ENCODE data around the gene AKAP11.

The AKAP11 gene

DNA sequence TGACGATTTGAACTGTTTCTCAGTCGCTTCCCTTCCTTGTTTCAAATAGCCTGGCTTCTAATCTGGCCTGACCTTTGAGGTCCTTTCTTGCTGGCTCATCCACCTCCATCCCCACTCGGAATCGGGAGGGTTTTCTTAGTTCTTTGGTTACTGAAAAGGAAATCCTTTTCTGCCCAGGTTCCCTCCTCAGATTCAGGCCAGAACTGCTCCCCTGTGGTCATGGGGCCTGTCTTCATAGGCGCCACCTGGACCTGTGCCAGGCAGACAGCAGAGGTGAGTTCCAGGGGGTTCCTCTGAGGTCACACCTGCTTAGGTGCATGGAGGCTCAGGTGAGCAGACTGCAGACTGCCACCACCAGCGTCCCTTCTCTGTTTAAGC lies 62.4 kb downstream of the AKAP11 start:
- TF ChIP-seq, protein P1, sequence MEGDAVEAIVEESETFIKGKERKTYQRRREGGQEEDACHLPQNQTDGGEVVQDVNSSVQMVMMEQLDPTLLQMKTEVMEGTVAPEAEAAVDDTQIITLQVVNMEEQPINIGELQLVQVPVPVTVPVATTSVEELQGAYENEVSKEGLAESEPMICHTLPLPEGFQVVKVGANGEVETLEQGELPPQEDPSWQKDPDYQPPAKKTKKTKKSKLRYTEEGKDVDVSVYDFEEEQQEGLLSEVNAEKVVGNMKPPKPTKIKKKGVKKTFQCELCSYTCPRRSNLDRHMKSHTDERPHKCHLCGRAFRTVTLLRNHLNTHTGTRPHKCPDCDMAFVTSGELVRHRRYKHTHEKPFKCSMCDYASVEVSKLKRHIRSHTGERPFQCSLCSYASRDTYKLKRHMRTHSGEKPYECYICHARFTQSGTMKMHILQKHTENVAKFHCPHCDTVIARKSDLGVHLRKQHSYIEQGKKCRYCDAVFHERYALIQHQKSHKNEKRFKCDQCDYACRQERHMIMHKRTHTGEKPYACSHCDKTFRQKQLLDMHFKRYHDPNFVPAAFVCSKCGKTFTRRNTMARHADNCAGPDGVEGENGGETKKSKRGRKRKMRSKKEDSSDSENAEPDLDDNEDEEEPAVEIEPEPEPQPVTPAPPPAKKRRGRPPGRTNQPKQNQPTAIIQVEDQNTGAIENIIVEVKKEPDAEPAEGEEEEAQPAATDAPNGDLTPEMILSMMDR (conservative IDR thresholded peaks at IDR 0.05; ENCODE audit: low read depth, low read length) = no peak
- Histone ChIP-seq H3K27me3 (ENCODE audit: insufficient read depth, low read depth) (no peaks in the 10 kb centered on the region), H3K79me2 (ENCODE audit: insufficient read depth, low read depth) (no peaks in the 10 kb centered on the region), H4K20me1 (ENCODE audit: insufficient read depth) (no peaks in the 10 kb centered on the region), H3K36me3 (ENCODE audit: insufficient read depth) (no peaks in the 10 kb centered on the region), H3K4me3 (IDR thresholded peaks at IDR 0.05; ENCODE audit: insufficient read depth, low read depth, low read length) (no peak overlapping the region), H3K9ac (no peak overlapping the region), H3K27ac (no peak overlapping the region), H3K4me1 (ENCODE audit: low read depth, poor library complexity, severe bottlenecking) (no peaks in the 10 kb centered on the region), H2AFZ (ENCODE audit: low read depth) (no peak overlapping the region), H3K4me2 (no peak overlapping the region)

DNA sequence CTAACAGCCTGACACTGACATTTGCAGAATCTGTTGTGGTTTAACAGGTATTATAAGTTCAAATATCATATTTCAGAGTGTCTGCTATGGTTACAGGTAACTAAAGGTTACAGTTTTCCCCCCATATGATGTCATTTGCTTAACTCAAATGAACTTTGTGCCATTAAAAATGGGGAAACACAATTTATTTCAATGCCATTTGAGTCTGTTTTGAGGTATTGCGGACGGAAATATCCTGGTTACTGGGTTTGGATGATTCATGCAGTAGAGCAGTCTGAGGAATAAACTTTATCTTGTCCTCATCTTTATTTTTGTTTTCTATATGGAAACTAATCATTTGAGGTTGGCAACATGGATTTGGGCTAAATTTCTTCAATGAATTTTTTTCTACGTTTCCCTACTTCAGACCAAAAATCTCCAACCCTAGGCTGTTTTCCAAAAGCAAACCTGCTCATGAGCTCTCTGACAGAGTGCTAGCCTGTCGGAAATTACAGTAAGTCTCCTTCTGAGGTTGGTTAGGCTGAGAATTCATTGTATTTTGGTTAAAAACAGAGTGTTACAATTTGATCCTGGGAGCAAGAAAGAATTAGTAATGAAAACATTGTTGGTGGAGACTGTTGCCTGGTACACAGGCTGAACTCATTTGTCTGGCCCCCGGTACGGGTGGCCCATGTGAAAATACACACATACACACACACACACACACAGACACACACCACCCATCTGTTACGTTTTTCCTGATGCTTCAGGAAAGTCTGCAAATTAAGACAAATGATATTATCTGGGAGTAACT lies 66.1 kb downstream of the AKAP11 start:
- no peak overlapping the region for H3K4me2 ChIP-seq
- H3K27me3 ChIP-seq (ENCODE audit: insufficient read depth, low read depth) = no peaks in the 10 kb centered on the region
- H2AFZ ChIP-seq (ENCODE audit: low read depth) = no peak overlapping the region
- no peak overlapping the region for H3K27ac ChIP-seq
- H3K79me2 ChIP-seq (ENCODE audit: insufficient read depth, low read depth) = no peaks in the 10 kb centered on the region
- no peak overlapping the region for H3K9ac ChIP-seq
- H3K4me3 ChIP-seq (IDR thresholded peaks at IDR 0.05; ENCODE audit: insufficient read depth, low read depth, low read length) = no peak overlapping the region
- no peaks in the 10 kb centered on the region for H3K36me3 ChIP-seq (ENCODE audit: insufficient read depth)
- H4K20me1 ChIP-seq (ENCODE audit: insufficient read depth) = no peaks in the 10 kb centered on the region
- no peaks in the 10 kb centered on the region for H3K4me1 ChIP-seq (ENCODE audit: low read depth, poor library complexity, severe bottlenecking)
- TF ChIP-seq, protein P1 (conservative IDR thresholded peaks at IDR 0.05; ENCODE audit: low read depth, low read length) = no peak

- H3K36me3 ChIP-seq (ENCODE audit: insufficient read depth) = no peaks in the 10 kb centered on the region
- H3K79me2 ChIP-seq (ENCODE audit: insufficient read depth, low read depth) = no peaks in the 10 kb centered on the region
- TF ChIP-seq, protein P1 (conservative IDR thresholded peaks at IDR 0.05; ENCODE audit: low read depth, low read length) = no peak
- no peak overlapping the region for H3K9ac ChIP-seq
- H3K4me1 ChIP-seq (ENCODE audit: low read depth, poor library complexity, severe bottlenecking) = no peaks in the 10 kb centered on the region
- no peak overlapping the region for H3K4me3 ChIP-seq (IDR thresholded peaks at IDR 0.05; ENCODE audit: insufficient read depth, low read depth, low read length)
- no peak overlapping the region for H2AFZ ChIP-seq (ENCODE audit: low read depth)
- H3K27me3 ChIP-seq (ENCODE audit: insufficient read depth, low read depth) = no peaks in the 10 kb centered on the region
- no peak overlapping the region for H3K4me2 ChIP-seq
- H4K20me1 ChIP-seq (ENCODE audit: insufficient read depth) = no peaks in the 10 kb centered on the region
- H3K27ac ChIP-seq = no peak overlapping the region
Observed at GRCh38 chr13:42345367-42345766, 73.4 kb downstream of the AKAP11 start.

GRCh38 chr13:42348576-42348975 lies 76.6 kb downstream of the AKAP11 start:
- no peaks in the 10 kb centered on the region for H3K79me2 ChIP-seq (ENCODE audit: insufficient read depth, low read depth)
- H3K9ac ChIP-seq = no peak overlapping the region
- no peaks in the 10 kb centered on the region for H3K36me3 ChIP-seq (ENCODE audit: insufficient read depth)
- H4K20me1 ChIP-seq (ENCODE audit: insufficient read depth) = no peaks in the 10 kb centered on the region
- no peak overlapping the region for H3K27ac ChIP-seq
- H3K4me3 ChIP-seq (IDR thresholded peaks at IDR 0.05; ENCODE audit: insufficient read depth, low read depth, low read length) = no peak overlapping the region
- TF ChIP-seq, protein P1 (conservative IDR thresholded peaks at IDR 0.05; ENCODE audit: low read depth, low read length) = no peak
- no peak overlapping the region for H2AFZ ChIP-seq (ENCODE audit: low read depth)
- H3K4me2 ChIP-seq = no peak overlapping the region
- no peaks in the 10 kb centered on the region for H3K4me1 ChIP-seq (ENCODE audit: low read depth, poor library complexity, severe bottlenecking)
- H3K27me3 ChIP-seq (ENCODE audit: insufficient read depth, low read depth) = no peaks in the 10 kb centered on the region

All from KMS-11 (cell line).